ENCODE results near the gene MAD2L1. TPM values are rescaled to one million over a fixed set of nuclear protein-coding genes. Genes with fewer than 3 reads are reported as not detected.

Gene MAD2L1
- total RNA-seq, 1 donor from 2014 or later: 3.5 TPM

GRCh38 chr4:120059036-120059435, 7.6 kb downstream of the MAD2L1 start:
- peak; percentile 24 for DNase-seq (ENCODE audit: low read depth)

- no peak for DNase-seq (ENCODE audit: low read depth)
Measured at GRCh38 chr4:120057416-120057815, 9.2 kb downstream of the MAD2L1 start.

GRCh38 chr4:120056246-120056645, 10.4 kb downstream of the MAD2L1 start:
- peak; percentile 53 for DNase-seq (ENCODE audit: low read depth)

- DNase-seq (ENCODE audit: low read depth): no peak
Measured at GRCh38 chr4:120055795-120056194, 10.9 kb downstream of the MAD2L1 start.

GRCh38 chr4:120055162-120055561, 11.5 kb downstream of the MAD2L1 start:
- no peak for DNase-seq (ENCODE audit: low read depth)

- DNase-seq (ENCODE audit: low read depth): no peak
Measured at GRCh38 chr4:120053911-120054310, 12.7 kb downstream of the MAD2L1 start.

- peak; percentile 92 for DNase-seq (ENCODE audit: low read depth)
Measured at GRCh38 chr4:120052856-120053255, 13.8 kb downstream of the MAD2L1 start.

GRCh38 chr4:120051253-120051652, 15.4 kb downstream of the MAD2L1 start:
- DNase-seq (ENCODE audit: low read depth): no peak

- DNase-seq (ENCODE audit: low read depth): peak; percentile 58
Measured at GRCh38 chr4:120049732-120050494, 16.7 kb downstream of the MAD2L1 start.

GRCh38 chr4:120043828-120044227, 22.8 kb downstream of the MAD2L1 start:
- DNase-seq (ENCODE audit: low read depth): no peak

- DNase-seq (ENCODE audit: low read depth): no peak
Measured at GRCh38 chr4:120037411-120037810, 29.2 kb downstream of the MAD2L1 start.

GRCh38 chr4:120034913-120035312, 31.7 kb downstream of the MAD2L1 start:
- DNase-seq (ENCODE audit: low read depth): no peak

- no peak for DNase-seq (ENCODE audit: low read depth)
Measured at GRCh38 chr4:120026853-120027252, 39.8 kb downstream of the MAD2L1 start.

- no peak for DNase-seq (ENCODE audit: low read depth)
Measured at GRCh38 chr4:120025516-120025915, 41.1 kb downstream of the MAD2L1 start.

- no peak for DNase-seq (ENCODE audit: low read depth)
Measured at GRCh38 chr4:120018786-120019185, 47.9 kb downstream of the MAD2L1 start.

GRCh38 chr4:120017939-120018692, 48.5 kb downstream of the MAD2L1 start:
- no peak for DNase-seq (ENCODE audit: low read depth)

GRCh38 chr4:120011725-120012124, 54.9 kb downstream of the MAD2L1 start:
- DNase-seq (ENCODE audit: low read depth): no peak

- DNase-seq (ENCODE audit: low read depth): no peak
Measured at GRCh38 chr4:120010646-120011045, 56.0 kb downstream of the MAD2L1 start.

- peak; percentile 32 for DNase-seq (ENCODE audit: low read depth)
Measured at GRCh38 chr4:120009731-120010130, 56.9 kb downstream of the MAD2L1 start.

GRCh38 chr4:120008957-120009356, 57.7 kb downstream of the MAD2L1 start:
- DNase-seq (ENCODE audit: low read depth): no peak

GRCh38 chr4:120007896-120008436, 58.7 kb downstream of the MAD2L1 start:
- no peak for DNase-seq (ENCODE audit: low read depth)

- DNase-seq (ENCODE audit: low read depth): peak; percentile 31
Measured at GRCh38 chr4:120007191-120007871, 59.3 kb downstream of the MAD2L1 start.

Measured in renal cortical epithelial cell (primary cell).